Muscle of leg (tissue), 11 donors: ENCODE data around the gene SEMA4C. TPM values are rescaled to one million over a fixed set of nuclear protein-coding genes. Genes with fewer than 3 reads are reported as not detected.

Source experiments
- DNase-seq: peaks from one replicate; pipeline ENCODE4 v3.0.0; 2013
- H3K27ac ChIP-seq: one replicate; pipeline ENCODE4 v1.5.1; 2013; ENCODE audit warnings: mild to moderate bottlenecking, low read length, control low read depth
- H3K27me3 ChIP-seq: one replicate; pipeline ENCODE4 v1.6.1; 2013; ENCODE audit warnings: low read length; ENCODE audit not compliant: control insufficient read depth, insufficient read depth
- H3K36me3 ChIP-seq: one replicate; pipeline ENCODE4 v1.6.1; 2013; ENCODE audit warnings: low read length; ENCODE audit not compliant: control insufficient read depth, insufficient read depth
- H3K4me1 ChIP-seq: one replicate; pipeline ENCODE4 v1.6.1; 2013; ENCODE audit warnings: low read length; ENCODE audit not compliant: control insufficient read depth, insufficient read depth
- H3K4me3 ChIP-seq: one replicate; pipeline ENCODE4 v1.5.1; 2013; ENCODE audit warnings: low read length, control low read depth
- H3K9me3 ChIP-seq: replicated peaks from 2 replicates; pipeline ENCODE4 v1.6.1; 2013; ENCODE audit warnings: low read depth, low read length; ENCODE audit not compliant: control insufficient read depth
- WGBS: methylation state at CpG from one replicate; pipeline ENCODE4 v1.1.5; 2013; ENCODE audit warnings: missing lambda C conversion rate; ENCODE audit not compliant: insufficient coverage; 5-methylcytosine and 5-hydroxymethylcytosine counted together
- polyA plus RNA-seq, 8 donors: library from polyadenylated mRNA; unstranded; fragments of 120-200 nt; gene quantifications; one replicate each; pipeline versions ENCODE4 v1.2.1 to v1.2.3, GENCODE V29; 2013; ENCODE audit warnings: inconsistent platforms in 1 of 8, low replicate concordance in 1 of 8; ENCODE audit not compliant: insufficient read length in 8 of 8, insufficient read depth in 1 of 8
- total RNA-seq: library from RNA; stranded (reverse); fragments of 120-200 nt; gene quantifications from one replicate; pipeline ENCODE4 v1.2.4, GENCODE V29; 2013

SEMA4C gene
- total and polyA plus RNA-seq, 9 donors, result 26.3 to 39.1 (median 33.2) TPM

DNA sequence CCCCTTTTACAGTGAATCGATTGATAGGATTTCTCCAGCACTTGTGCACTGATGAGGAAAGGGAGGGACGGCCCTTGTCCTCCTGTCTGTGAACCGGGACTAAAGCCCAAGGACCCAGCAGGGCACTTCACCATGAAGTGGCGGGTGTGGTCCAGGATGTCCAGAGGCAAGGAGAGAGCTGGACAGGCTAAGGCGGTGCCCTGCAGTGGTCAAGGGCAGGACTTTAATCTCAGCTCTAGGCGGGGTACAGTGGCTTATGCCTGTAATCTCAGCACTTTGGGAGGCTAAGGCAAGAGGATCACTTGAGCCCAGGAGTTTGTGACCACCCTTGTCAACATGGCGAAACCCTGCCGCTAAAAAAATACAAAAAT, 28.2 kb upstream of the SEMA4C start:
- peaks cover 2% of the 10 kb centered on the region for H3K27me3 ChIP-seq
- H3K9me3 ChIP-seq, result no peaks in the 10 kb centered on the region
- H3K36me3 ChIP-seq, result no peaks in the 10 kb centered on the region
- H3K4me3 ChIP-seq, result no peak overlapping the region
- peaks cover 53% of the 10 kb centered on the region for H3K4me1 ChIP-seq
- no peak overlapping the region for H3K27ac ChIP-seq
- no peak for DNase-seq
- WGBS, result 82% methylated on average over 7 of the region's 8 CpGs

DNA sequence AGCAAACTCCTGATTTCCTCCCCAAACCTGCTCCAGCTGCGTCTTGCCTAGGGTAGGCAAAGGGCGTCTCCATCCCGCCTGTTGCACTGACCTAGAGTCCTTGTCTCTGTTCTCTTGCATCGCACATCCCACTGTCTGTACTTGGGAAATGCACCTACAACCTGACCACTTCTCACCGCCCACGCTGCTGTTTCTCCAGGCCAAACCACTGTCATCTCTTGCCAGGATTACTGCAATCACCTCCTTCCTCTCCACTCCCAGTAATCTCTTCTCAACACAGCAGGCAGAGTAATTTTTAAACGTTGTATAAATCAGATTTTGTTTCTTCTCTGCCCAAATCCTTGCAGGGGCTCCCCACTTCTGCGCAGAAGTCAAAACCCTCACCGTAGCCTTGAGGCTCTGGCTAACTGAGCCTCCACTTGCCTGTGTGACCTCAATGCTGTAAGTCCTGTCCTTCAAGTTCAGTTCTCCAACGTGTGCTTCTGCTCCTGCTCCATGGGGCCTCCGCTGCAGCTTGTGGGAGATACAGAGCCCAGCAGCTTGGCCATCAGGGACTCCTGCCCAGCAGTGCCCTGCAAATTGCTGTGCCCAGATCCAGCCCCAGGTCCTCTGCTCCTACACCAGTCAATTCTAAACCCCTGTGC, 27.7 kb upstream of the SEMA4C start:
- H3K27me3 ChIP-seq, result peaks cover 4% of the 10 kb centered on the region
- H3K36me3 ChIP-seq, result no peaks in the 10 kb centered on the region
- H3K4me3 ChIP-seq, result no peak overlapping the region
- H3K9me3 ChIP-seq, result no peaks in the 10 kb centered on the region
- WGBS, result 43% methylated on average over 11 of the region's 11 CpGs
- H3K27ac ChIP-seq, result no peak overlapping the region
- H3K4me1 ChIP-seq, result peaks cover 58% of the 10 kb centered on the region
- no peak for DNase-seq

DNA sequence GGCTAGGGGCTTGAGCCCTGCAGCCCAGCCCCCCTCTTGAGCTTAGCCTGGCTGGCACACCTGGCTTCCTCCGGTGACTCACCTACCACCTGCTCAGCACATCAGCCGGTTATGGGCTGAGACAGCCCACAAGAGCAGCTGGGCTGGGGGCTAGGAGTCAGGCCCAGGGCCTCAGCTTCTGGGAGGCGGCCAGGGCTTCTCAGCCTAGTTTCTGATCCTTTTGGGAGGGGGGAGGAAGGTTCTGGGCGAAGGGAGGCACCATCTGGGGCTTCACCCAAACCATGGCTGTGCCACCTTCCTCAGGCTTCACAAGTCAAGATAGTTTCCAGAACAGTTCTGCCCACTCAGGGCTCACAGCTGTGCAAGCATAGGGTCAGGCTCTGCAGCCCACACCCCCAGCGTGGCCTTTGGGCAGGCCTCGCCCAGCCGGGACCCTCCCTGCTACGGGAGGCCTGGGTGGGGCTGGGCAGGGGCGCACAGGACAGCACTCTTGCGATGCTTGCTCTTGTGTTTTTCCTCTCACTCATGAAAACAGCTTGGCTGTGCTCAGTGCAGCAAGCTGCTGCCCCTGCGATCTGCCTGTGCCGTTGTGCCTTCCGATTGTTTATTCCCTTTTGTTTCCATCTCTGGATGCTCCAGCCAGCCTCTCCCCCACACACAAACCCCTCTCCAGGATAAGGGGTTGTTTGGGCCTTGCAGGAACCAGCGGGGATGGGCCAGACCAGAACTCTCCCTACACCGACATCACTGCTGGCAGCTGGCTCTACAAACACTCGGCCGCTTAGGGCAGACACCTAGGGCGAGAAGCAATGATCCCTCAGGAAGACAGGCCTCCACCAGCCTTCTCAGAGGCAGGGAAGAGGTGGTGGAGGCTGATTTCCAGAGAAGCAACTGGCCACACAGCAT, 26.1 kb upstream of the SEMA4C start:
- H3K9me3 ChIP-seq, result no peaks in the 10 kb centered on the region
- peaks cover 74% of the 10 kb centered on the region for H3K4me1 ChIP-seq
- H3K27ac ChIP-seq, result peak overlapping the region; percentile 15
- H3K36me3 ChIP-seq, result no peaks in the 10 kb centered on the region
- DNase-seq, result no peak
- 50% methylated on average over 12 of the region's 18 CpGs for WGBS
- H3K4me3 ChIP-seq, result no peak overlapping the region
- peaks cover 4% of the 10 kb centered on the region for H3K27me3 ChIP-seq

DNA sequence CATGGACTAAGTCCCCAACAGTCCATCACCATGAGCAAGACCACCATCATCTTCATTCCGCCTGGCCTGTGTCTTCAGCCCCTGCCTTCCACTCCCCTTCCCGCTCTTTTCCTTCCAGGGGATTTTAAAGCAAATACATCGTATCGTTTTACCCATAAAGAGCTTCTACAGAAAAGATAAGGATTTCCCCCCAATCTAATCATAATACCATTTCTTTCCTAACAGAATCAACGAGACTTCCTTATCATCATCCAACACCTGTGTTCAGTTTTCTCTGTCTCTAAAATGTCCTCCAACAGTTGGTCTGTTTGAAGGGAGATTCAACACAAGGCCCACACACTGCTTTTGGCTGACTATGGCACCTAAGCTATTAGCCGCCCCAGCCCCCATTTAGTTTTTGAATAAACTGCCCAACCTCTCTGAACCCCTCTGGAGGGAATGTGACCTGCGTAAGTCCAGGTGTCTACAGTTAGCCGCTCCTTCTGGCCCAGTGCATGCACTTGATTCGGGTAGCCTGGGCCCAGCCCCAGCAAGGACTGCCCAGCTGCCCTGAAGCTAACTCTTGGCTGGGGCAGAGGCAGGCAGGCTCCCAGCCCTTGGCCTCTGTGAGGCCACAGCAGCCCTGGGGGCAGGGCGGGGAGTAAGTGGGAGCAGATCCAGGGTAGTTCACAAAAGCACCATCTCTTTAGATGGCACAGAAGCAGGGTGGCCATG, 25.3 kb upstream of the SEMA4C start:
- 71% methylated on average over 9 of the region's 10 CpGs for WGBS
- Histone ChIP-seq H3K36me3 (no peaks in the 10 kb centered on the region), H3K4me1 (peaks cover 80% of the 10 kb centered on the region), H3K9me3 (no peaks in the 10 kb centered on the region), H3K27me3 (peaks cover 4% of the 10 kb centered on the region), H3K4me3 (no peak overlapping the region), H3K27ac (peak overlapping the region; percentile 15)
- DNase-seq, result no peak

DNA sequence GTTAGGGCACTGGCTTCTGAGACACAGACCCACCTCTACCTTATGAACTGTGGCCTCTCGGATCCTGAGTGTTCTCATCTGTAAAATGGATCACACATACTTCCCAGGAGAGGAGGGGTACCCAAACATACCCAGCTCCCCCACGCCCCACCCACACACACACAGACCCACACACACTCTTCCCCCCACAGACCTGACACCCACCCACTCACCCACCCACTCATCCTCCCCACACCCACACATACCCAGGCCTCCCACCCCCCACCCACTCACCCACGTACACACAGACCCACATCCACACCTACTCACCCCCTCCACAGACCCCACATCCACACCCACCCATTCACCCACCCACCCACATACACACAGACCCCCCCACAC, 24.3 kb upstream of the SEMA4C start:
- H3K4me1 ChIP-seq, result peaks cover 73% of the 10 kb centered on the region
- H3K27ac ChIP-seq, result no peak overlapping the region
- DNase-seq, result no peak
- peaks cover 4% of the 10 kb centered on the region for H3K27me3 ChIP-seq
- no peak overlapping the region for H3K4me3 ChIP-seq
- WGBS, result 75% methylated on average over 1 of the region's 3 CpGs
- H3K36me3 ChIP-seq, result no peaks in the 10 kb centered on the region
- H3K9me3 ChIP-seq, result no peaks in the 10 kb centered on the region

DNA sequence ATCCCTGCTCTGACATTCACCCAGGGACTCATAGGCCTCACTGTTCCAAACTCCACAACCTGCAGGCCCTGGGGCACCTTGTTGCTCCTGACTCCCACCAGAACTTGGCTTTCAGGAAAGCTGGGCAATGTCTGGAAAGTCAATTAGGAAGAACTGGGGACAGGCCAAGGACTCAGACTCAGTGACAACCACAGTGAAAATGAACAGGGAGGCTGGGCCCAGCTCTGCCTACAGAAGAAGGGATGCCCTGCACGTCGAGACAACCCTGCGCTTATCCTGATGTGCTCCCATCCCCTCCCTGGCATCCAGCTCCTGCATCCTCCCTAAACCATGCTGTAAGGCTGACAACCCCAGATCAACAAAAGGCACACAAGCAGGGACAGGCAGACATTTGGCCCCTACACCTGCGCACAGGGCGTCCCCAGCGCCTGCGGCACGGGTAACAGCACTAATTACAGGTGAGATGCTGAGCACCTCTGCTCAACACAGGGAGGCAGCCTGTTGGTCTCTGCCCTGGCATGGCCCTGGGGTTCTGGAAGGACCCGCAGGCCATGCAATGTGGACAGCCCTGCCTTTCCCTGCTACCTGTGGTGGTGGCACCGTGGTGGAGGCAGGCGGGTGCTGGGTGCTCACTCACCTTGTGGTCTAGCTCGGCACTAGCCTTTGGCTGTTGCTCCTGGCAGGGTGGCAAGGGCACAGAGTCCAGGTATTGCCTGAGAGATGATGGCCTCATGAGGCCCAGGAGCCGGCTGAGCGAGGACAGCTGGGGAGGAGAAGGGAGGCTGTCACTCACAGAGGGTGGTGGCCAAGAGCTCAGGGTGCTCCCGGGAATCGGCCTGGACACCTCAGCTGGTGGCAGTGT, 23.6 kb upstream of the SEMA4C start:
- no peaks in the 10 kb centered on the region for H3K36me3 ChIP-seq
- no peak overlapping the region for H3K27ac ChIP-seq

DNA sequence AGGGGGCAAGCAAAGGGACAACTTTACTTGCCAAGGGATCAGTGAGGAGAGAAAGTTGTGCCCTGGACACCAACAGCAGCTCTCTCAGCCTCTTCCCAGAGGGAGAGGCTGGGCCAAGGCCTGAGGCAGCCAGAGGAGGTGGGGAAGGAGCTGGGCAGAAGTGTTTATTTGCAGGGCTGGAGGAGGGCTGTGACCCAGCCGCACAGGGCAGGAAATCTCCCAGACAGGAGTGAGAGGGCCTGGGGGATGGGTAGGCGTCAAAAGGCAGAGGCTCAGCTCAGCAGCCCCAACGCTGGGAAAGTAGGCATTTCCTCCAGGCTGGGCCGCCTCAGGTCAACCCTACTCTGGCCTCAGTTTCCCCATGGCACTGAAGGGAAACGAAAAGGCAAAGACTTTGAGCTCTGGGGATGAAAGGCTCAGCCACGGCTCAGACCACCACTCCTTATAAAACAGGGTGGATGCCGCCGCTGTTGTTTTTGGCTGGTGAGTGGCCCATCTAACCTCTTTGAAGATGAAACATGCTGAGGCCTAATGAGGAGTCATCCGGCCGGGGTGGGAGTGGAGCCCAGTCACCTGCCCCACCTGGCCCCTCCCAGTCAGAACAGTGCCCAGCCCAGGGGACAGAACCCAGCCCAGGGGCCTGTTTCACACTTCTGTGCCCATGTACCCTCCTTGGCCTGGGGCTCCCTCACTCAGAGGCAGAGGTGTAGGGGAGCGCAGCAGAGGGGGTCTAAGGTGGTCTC, 21.9 kb upstream of the SEMA4C start:
- no peak overlapping the region for H3K4me3 ChIP-seq
- no peak overlapping the region for H3K27ac ChIP-seq
- peaks cover 80% of the 10 kb centered on the region for H3K4me1 ChIP-seq

More for the DNA sequence above, 23.6 kb upstream of the SEMA4C start:
- DNase-seq, result no peak
- no peaks in the 10 kb centered on the region for H3K9me3 ChIP-seq
- H3K4me1 ChIP-seq, result peaks cover 74% of the 10 kb centered on the region
- peaks cover 4% of the 10 kb centered on the region for H3K27me3 ChIP-seq
- no peak overlapping the region for H3K4me3 ChIP-seq
- WGBS, result 90% methylated on average over 14 of the region's 16 CpGs

DNA sequence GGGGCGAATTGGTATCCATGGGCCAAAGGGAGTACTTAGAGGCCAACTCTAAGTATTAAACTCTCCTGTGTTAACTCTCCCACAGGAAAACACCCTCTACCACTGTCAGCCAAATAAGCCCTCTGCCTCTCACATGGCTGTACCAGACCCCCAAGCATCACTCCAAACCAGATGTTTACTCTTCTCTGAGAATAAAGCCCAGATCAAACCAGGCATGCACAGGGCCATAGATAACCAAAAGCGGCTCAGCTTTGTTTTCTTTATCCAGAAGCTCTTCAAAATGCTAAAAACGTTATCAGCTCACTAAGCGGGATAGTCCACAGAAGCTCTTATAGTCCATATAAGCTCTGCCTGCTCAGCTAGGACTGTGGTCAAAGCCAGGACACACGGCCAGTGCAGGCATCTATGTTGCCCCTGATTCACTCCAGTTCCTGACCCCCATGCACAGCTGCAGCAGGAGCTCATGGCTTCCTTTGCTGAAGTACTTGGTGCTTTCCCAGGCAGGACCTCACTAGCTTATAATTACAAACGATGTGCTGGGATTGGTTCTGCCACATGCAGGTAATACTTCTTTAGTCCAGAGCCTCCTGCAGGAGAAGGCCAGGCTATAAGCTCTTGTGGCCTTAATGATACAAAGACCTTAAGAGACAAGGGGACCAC, 21.0 kb upstream of the SEMA4C start:
- Histone ChIP-seq H3K4me3 (no peak overlapping the region), H3K27ac (no peak overlapping the region), H3K9me3 (no peaks in the 10 kb centered on the region), H3K36me3 (no peaks in the 10 kb centered on the region), H3K27me3 (peaks cover 4% of the 10 kb centered on the region), H3K4me1 (peaks cover 78% of the 10 kb centered on the region)
- no peak for DNase-seq
- WGBS, result 53% methylated on average over 6 of the region's 6 CpGs

More for the DNA sequence above, 21.9 kb upstream of the SEMA4C start:
- DNase-seq, result no peak
- H3K27me3 ChIP-seq, result peaks cover 4% of the 10 kb centered on the region
- H3K9me3 ChIP-seq, result no peaks in the 10 kb centered on the region
- WGBS, result 56% methylated on average over 8 of the region's 11 CpGs
- no peaks in the 10 kb centered on the region for H3K36me3 ChIP-seq

DNA sequence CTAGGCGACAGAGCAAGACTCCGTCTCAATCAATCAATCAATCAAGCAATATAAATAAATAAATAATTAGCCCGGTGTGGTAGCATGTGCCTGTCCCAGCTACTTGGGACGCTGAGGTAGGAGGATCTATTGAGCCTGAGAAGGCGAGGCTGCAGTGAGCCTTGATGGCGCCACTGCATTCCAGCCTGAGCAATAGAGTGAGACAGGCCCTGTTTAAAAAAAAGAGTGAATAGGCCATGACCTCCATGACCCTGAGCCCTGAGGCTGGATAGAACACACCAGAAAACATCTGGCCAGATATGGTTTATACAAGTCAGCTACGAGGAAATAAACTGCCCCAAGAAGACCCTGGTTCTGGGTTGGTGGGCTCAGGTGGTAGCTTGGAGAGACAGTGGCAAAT, 20.4 kb upstream of the SEMA4C start:
- Histone ChIP-seq H3K4me1 (peaks cover 75% of the 10 kb centered on the region), H3K4me3 (no peak overlapping the region), H3K36me3 (no peaks in the 10 kb centered on the region), H3K9me3 (no peaks in the 10 kb centered on the region), H3K27ac (no peak overlapping the region), H3K27me3 (peaks cover 4% of the 10 kb centered on the region)
- WGBS, result 68% methylated on average over 5 of the region's 7 CpGs
- no peak for DNase-seq
